OCI-LY1 (cell line): ENCODE measurements around the gene PNPLA7.

Experiments used
- EZH2 ChIP-seq: fragments of 200-600 bp; sonication (generic), shearing (Covaris generic); IDR thresholded peaks from 2 replicates; pipeline ENCODE4 v1.8.0; 2017; ENCODE audit warnings: borderline replicate concordance, mixed run types, mild to moderate bottlenecking, antibody characterized with exemption, low read length, moderate library complexity, mixed read lengths
- TF ChIP-seq, protein P1 (sequence below): fragments of 200-600 bp; sonication (generic), shearing (Covaris generic); IDR thresholded peaks from 2 replicates; pipeline ENCODE4 v1.5.1; 2017; ENCODE audit warnings: mild to moderate bottlenecking, antibody characterized with exemption, low read length, moderate library complexity, mixed read lengths

DNA sequence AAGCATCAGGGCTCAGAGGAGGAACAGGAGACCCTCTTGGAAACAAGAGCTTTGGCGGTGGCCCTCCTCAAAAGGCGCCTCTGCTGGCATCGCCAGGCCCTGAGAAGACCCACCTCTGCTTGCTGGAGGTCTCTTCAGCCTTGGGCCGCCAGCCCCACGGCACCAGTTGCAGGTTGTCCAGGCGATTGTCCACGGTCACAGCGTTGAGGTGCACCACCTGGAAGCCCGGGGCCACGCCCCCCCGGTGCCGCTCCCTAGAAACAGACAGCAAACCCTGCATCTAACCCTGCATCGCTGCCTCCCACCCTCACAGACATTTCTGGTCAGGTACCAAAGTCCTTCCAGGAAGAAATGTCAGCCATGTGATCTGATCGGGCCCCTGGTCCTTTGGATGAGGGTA, 36.7 kb upstream of the PNPLA7 start:
- no peak for TF ChIP-seq EZH2
- TF ChIP-seq, protein P1, sequence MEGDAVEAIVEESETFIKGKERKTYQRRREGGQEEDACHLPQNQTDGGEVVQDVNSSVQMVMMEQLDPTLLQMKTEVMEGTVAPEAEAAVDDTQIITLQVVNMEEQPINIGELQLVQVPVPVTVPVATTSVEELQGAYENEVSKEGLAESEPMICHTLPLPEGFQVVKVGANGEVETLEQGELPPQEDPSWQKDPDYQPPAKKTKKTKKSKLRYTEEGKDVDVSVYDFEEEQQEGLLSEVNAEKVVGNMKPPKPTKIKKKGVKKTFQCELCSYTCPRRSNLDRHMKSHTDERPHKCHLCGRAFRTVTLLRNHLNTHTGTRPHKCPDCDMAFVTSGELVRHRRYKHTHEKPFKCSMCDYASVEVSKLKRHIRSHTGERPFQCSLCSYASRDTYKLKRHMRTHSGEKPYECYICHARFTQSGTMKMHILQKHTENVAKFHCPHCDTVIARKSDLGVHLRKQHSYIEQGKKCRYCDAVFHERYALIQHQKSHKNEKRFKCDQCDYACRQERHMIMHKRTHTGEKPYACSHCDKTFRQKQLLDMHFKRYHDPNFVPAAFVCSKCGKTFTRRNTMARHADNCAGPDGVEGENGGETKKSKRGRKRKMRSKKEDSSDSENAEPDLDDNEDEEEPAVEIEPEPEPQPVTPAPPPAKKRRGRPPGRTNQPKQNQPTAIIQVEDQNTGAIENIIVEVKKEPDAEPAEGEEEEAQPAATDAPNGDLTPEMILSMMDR, result no peak
